Neutrophil (primary cell): ENCODE results near the gene PGM1.
"Not testable (repeated sequence)": the region's sequence is repeated elsewhere in the genome, so short reads cannot be mapped to it uniquely, and the experiment has no call there.

Experiments
- H3K27ac ChIP-seq: fragments of 200-600 bp; sonication (generic); 2 replicates; pipeline ENCODE4 v1.5.1; 2016; ENCODE audit warnings: mild to moderate bottlenecking, moderate library complexity
- H3K27me3 ChIP-seq: fragments of 200-600 bp; sonication (generic); 2 replicates; pipeline ENCODE4 v1.6.0; 2016; ENCODE audit warnings: mild to moderate bottlenecking
- H3K36me3 ChIP-seq: fragments of 200-600 bp; sonication (generic); 2 replicates; pipeline ENCODE4 v1.5.1; 2017
- H3K4me1 ChIP-seq, 2 experiments: fragments of 200-600 bp in 1 of 2; sonication (generic) in 1 of 2; 1 replicate in 1 of 2; 2 replicates in 1 of 2; pipeline versions ENCODE4 v1.5.1 to v1.6.1; 2013 to 2016; ENCODE audit warnings: low read depth in 1 of 2, low read length in 1 of 2, mild to moderate bottlenecking in 1 of 2, moderate library complexity in 1 of 2; ENCODE audit not compliant: control insufficient read depth in 1 of 2, insufficient read depth in 1 of 2
- H3K4me3 ChIP-seq, 2 experiments: fragments of 200-600 bp in 1 of 2; sonication (generic) in 1 of 2; 1 replicate in 1 of 2; 2 replicates in 1 of 2; pipeline ENCODE4 v1.5.1; 2013 to 2016; ENCODE audit warnings: low read depth in 1 of 2, low read length in 1 of 2, mild to moderate bottlenecking in 1 of 2, moderate library complexity in 1 of 2
- H3K9me3 ChIP-seq: fragments of 200-600 bp; sonication (generic); 2 replicates; pipeline ENCODE4 v1.5.1; 2016
- TF ChIP-seq, protein P1 (sequence below): fragments of 200-600 bp; sonication (generic); IDR thresholded peaks from 2 replicates; pipeline ENCODE4 v1.5.1; 2016; ENCODE audit warnings: antibody characterized with exemption

The PGM1 gene

DNA sequence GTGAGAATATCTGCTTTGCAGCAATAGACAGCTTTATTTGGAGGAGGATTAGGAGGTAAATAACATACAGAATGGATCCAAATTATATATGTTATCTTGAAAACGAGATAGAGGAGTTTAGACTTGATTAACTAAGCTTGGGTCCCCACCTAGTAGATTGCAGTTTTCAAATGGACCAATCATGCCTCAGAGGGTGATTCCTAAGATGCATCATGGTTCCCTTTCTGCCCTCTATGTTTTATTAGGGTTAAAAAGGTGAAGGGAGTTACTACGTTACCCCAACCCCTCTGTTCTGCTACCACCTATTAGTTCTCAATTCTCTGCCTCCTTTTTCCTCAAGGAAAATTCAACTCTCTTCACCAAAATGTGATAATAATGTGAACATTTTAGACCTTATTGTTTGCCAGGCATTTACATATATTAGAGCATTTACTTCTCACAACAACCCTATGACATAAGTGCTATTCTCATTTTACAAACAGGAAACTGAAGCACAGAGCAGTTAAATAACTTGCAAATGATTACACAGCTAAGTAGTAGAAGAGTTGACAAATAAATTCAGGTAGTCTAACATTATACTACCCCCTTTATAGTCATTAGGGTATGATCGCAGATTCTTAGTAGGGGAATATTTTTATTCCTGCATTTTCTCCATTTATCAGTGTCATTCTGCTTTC, 23.4 kb upstream of the PGM1 start:
- no peaks in the 10 kb centered on the region for H3K27me3 ChIP-seq
- TF ChIP-seq, protein P1, sequence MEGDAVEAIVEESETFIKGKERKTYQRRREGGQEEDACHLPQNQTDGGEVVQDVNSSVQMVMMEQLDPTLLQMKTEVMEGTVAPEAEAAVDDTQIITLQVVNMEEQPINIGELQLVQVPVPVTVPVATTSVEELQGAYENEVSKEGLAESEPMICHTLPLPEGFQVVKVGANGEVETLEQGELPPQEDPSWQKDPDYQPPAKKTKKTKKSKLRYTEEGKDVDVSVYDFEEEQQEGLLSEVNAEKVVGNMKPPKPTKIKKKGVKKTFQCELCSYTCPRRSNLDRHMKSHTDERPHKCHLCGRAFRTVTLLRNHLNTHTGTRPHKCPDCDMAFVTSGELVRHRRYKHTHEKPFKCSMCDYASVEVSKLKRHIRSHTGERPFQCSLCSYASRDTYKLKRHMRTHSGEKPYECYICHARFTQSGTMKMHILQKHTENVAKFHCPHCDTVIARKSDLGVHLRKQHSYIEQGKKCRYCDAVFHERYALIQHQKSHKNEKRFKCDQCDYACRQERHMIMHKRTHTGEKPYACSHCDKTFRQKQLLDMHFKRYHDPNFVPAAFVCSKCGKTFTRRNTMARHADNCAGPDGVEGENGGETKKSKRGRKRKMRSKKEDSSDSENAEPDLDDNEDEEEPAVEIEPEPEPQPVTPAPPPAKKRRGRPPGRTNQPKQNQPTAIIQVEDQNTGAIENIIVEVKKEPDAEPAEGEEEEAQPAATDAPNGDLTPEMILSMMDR: no peak
- no peaks in the 10 kb centered on the region for H3K4me1 ChIP-seq
- no peaks in the 10 kb centered on the region for H3K36me3 ChIP-seq
- no peak overlapping the region for H3K4me3 ChIP-seq
- no peak overlapping the region for H3K27ac ChIP-seq
- no peaks in the 10 kb centered on the region for H3K9me3 ChIP-seq

DNA sequence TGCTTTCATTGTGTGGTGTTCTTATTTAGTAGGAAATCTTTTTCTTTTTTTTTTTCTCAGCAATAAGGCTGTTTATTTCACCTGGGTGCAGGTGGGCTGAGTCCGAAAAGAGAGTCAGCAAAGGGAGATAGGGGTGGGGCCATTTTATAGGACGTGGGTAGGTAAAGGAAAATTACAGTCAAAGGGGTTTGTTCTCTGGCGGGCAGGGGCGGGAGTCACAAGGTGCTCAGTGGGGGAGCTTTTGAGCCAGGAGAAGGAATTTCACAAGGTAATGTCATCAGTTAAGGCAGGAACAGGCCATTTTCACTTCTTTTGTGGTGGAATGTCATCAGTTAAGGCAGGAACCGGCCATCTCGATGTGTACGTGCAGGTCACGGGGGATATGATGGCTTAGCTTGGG, 20.5 kb upstream of the PGM1 start:
- not testable (repeated sequence) for H3K27me3 ChIP-seq, H3K36me3 ChIP-seq, H3K4me3 ChIP-seq, H3K4me1 ChIP-seq, H3K9me3 ChIP-seq, H3K27ac ChIP-seq

DNA sequence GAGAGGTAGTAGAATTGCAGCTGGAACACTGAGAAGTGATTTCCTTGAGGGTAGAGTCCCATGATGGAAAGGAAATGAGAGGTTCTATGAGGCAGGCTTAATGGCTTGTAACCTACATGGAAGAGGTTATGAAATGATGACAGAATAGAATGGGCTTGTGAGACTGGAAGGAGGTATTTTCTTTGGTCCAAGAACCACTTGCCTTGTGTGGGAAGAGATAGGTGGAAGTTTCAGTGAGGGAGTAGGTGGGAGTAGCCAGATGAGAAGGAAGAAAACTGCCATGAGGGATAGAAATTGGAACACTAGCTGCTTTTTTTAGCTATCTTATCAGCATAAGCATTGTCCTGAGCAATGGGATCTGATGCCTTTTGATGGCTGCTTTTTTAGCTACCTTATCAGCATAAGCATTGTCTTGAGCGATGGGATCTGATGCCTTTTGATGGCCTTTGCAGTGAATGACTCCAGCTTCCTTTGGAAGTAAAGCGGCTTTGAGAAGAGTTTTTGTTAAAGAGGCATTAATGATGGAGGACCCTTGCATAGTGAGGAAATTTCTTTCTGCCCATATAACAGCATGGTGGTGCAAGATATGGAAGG, 18.9 kb upstream of the PGM1 start:
- not testable (repeated sequence) for H3K4me3 ChIP-seq, H3K27ac ChIP-seq, H3K27me3 ChIP-seq, H3K36me3 ChIP-seq, H3K9me3 ChIP-seq, H3K4me1 ChIP-seq

DNA sequence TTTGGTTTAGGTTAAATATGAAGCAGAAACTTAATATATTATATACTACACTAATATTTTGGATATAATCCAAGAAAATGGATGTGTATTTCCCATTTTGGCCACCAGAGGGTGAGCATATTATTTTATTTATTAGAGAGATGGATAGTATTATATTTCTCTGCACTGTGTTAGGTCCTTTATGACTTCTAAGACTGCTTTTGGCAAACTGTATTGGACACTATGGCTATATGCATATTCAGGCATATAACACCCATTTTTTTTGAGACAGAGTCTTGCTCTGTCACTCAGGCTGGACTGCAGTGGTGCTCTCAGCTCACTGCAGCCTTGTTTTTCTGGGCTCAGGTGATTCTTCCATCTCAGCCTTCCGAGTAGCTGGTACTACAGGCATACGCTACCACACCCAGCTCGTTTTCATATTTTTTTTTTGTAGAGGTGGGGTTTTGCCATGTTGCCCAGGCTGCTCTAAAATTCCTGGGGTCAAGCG, 17.8 kb upstream of the PGM1 start:
- no peaks in the 10 kb centered on the region for H3K36me3 ChIP-seq
- H3K27me3 ChIP-seq: no peaks in the 10 kb centered on the region
- TF ChIP-seq, protein P1: peak; percentile 77
- no peak overlapping the region for H3K4me3 ChIP-seq
- no peaks in the 10 kb centered on the region for H3K4me1 ChIP-seq
- no peaks in the 10 kb centered on the region for H3K9me3 ChIP-seq
- no peak overlapping the region for H3K27ac ChIP-seq

DNA sequence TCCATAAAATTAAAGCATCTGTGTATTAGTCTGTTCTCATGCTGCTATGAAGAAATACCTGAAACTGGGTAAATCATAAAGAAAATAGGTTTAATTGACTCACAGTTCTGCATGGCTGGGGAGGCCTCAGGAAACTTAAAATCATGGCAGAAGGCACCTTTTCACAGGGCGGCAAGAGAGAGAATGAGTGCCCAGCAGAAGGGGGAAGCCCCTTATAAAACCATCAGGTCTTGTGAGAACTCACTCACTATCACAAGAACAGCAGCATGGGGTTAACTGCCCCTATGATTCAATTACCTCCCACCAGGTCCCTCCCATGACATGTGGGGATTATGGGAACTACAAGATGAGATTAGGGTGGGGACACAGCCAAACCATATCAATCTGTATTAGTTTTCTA, 6.9 kb upstream of the PGM1 start:
- not testable (repeated sequence) for H3K27ac ChIP-seq, H3K4me3 ChIP-seq, H3K36me3 ChIP-seq, H3K27me3 ChIP-seq, H3K9me3 ChIP-seq, H3K4me1 ChIP-seq

DNA sequence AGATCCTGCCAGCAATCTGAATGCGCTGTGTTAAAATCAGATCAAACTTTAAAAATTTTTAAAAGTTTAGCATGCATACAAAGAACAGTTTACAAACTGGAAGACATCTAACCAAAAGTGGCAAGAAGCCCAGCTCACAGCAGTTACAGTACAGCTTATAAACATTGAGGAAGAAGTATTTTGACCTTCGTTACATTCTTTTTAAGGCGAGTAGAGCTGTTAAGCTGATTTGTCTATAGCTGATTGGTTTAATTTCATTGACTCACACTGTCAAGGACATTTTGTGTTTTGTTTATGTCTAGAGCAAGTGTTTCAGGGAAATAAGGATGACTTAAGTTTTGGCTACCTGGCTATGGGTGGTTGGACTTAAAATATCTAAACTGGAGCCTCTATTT, 3.0 kb upstream of the PGM1 start:
- Histone ChIP-seq H3K27ac (no peak overlapping the region), H3K27me3 (no peaks in the 10 kb centered on the region), H3K4me3 (no peak overlapping the region), H3K36me3 (no peaks in the 10 kb centered on the region), H3K4me1 (peaks cover 25 to 28% of the 10 kb centered on the region in 2 experiments), H3K9me3 (no peaks in the 10 kb centered on the region)
- TF ChIP-seq, protein P1: no peak

DNA sequence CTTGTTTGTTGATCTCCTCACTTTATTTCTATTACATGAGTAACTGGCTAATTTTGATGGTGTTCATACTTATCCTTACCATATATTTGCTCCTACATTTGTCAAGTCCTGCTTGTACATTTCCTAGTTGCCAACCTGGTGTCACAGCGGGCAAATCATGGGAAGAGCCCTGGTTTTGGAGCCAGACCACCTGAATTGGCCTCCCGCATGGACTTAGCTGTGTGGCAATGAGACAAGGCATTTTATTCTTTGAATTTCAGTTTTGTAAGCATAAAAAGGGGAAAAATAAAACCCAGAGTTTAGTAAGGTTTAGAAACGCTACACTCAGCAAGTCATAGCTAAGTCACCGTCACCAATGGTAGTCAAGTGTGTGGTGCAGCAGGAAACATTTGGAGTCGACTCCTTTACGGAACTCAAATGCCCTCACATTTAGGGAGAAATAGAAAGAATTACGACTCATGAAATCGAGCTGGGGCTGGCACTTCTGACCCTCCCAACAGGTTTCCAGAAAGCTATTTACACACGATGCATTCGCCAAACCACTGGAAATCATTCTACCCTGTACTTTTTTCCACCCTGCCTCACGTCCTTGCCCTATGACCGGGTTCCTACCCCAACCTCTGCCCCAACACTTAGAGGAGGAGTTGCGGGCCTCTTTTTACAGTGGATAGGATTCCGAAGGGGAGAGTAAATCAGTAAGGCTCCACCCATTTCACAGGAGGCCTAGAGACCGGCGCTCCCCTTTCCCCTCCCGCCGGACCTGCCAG, 492 bp upstream of the PGM1 start:
- H3K27me3 ChIP-seq: no peaks in the 10 kb centered on the region
- peaks cover 40 to 42% of the 10 kb centered on the region in 2 experiments for H3K4me1 ChIP-seq
- no peaks in the 10 kb centered on the region for H3K36me3 ChIP-seq
- peak overlapping the region; percentile 97 for H3K27ac ChIP-seq
- H3K9me3 ChIP-seq: no peaks in the 10 kb centered on the region
- TF ChIP-seq, protein P1: no peak
- H3K4me3 ChIP-seq: peak overlapping the region; percentile 72 to 81
